HepG2 (cell line): ENCODE measurements around the gene RUSC1. TPM values are rescaled to one million over a fixed set of nuclear protein-coding genes. Genes with fewer than 3 reads are reported as not detected.

Experiments
- CSRNP1 ChIP-seq: sonication (generic); formaldehyde crosslinking; IDR thresholded peaks from 2 replicates; pipeline ENCODE4 v1.8.1; 2023; ENCODE audit warnings: mild to moderate bottlenecking, missing genetic modification reagents
- FOXA1 ChIP-seq, 2 experiments: fragments of 450-650 bp in 1 of 2; sonication (generic) in 1 of 2; formaldehyde crosslinking in 1 of 2; IDR thresholded peaks; 2 replicates each; pipeline versions ENCODE4 v1.4.0 to v1.6.1; 2016 to 2020; ENCODE audit warnings: missing genetic modification reagents in 1 of 2
- FOXC1 ChIP-seq: sonication (generic); formaldehyde crosslinking; IDR thresholded peaks from 2 replicates; pipeline ENCODE4 v1.8.0; 2022; ENCODE audit warnings: mild to moderate bottlenecking, missing genetic modification reagents, borderline replicate concordance
- HDAC6 ChIP-seq: fragments of 200-600 bp; sonication (generic); IDR thresholded peaks from 2 replicates; pipeline ENCODE4 v1.7.0; 2017; ENCODE audit warnings: mild to moderate bottlenecking, antibody characterized with exemption, low read length, low read depth
- ISL2 ChIP-seq: sonication (generic); formaldehyde crosslinking; IDR thresholded peaks from 2 replicates; pipeline ENCODE4 v1.5.0; 2020; ENCODE audit warnings: missing genetic modification reagents
- LCORL ChIP-seq, 2 experiments: fragments of 450-650 bp in 1 of 2; sonication (generic) in 1 of 2; formaldehyde crosslinking in 1 of 2; IDR thresholded peaks; 2 replicates each; pipeline versions ENCODE4 v1.5.0 to v1.6.1; 2017 to 2020; ENCODE audit warnings: antibody characterized with exemption in 1 of 2, missing genetic modification reagents in 1 of 2
- MEIS1 ChIP-seq: sonication (generic); formaldehyde crosslinking; IDR thresholded peaks from 2 replicates; pipeline ENCODE4 v1.9.0; 2021; ENCODE audit warnings: mild to moderate bottlenecking, missing genetic modification reagents, moderate library complexity, borderline replicate concordance
- NCOA2 ChIP-seq: sonication (generic); formaldehyde crosslinking; IDR thresholded peaks from 2 replicates; pipeline ENCODE4 v1.8.0; 2022; ENCODE audit warnings: inconsistent platforms
- RARG ChIP-seq: sonication (generic); formaldehyde crosslinking; IDR thresholded peaks from 2 replicates; pipeline ENCODE4 v1.4.0; 2020; ENCODE audit warnings: low read depth, mild to moderate bottlenecking, missing genetic modification reagents
- RBM22 ChIP-seq: fragments of 200-400 bp; formaldehyde crosslinking; optimal IDR thresholded peaks from 2 replicates; pipeline ENCODE3; 2017; ENCODE audit warnings: mild to moderate bottlenecking, low read length, moderate library complexity
- SMAD1 ChIP-seq: sonication (generic); formaldehyde crosslinking; IDR thresholded peaks from 2 replicates; pipeline ENCODE4 v1.4.0; 2020; ENCODE audit warnings: missing genetic modification reagents, low read depth, mild to moderate bottlenecking, borderline replicate concordance
- SP1 ChIP-seq, 2 experiments: fragments of 450-650 bp in 1 of 2; sonication (generic) in 1 of 2; formaldehyde crosslinking in 1 of 2; IDR thresholded peaks; 2 replicates each; pipeline versions ENCODE4 v1.4.0 to v1.6.1; 2016 to 2020; ENCODE audit warnings: missing genetic modification reagents in 1 of 2
- STAT6 ChIP-seq: sonication (generic); formaldehyde crosslinking; IDR thresholded peaks from 2 replicates; pipeline ENCODE4 v1.4.0; 2020; ENCODE audit warnings: missing genetic modification reagents, mild to moderate bottlenecking, borderline replicate concordance
- SUZ12 ChIP-seq: fragments of 150-350 bp; IDR thresholded peaks from 2 replicates; pipeline ENCODE4 v1.6.1; 2014; ENCODE audit warnings: low read depth, low read length
- TAF15 ChIP-seq: fragments of 200-400 bp; formaldehyde crosslinking; IDR thresholded peaks from one replicate; pipeline ENCODE4 v1.6.1; 2018; ENCODE audit warnings: mild to moderate bottlenecking, low read depth, low read length; ENCODE audit not compliant: poor library complexity, severe bottlenecking
- ZBTB37 ChIP-seq: sonication (generic); formaldehyde crosslinking; IDR thresholded peaks from 2 replicates; pipeline ENCODE4 v1.4.0; 2020; ENCODE audit warnings: mild to moderate bottlenecking, missing genetic modification reagents
- ZFP37 ChIP-seq: sonication (generic); formaldehyde crosslinking; IDR thresholded peaks from 2 replicates; pipeline ENCODE4 v1.4.0; 2020; ENCODE audit warnings: missing genetic modification reagents, borderline replicate concordance
- ZFP90 ChIP-seq: sonication (generic); formaldehyde crosslinking; IDR thresholded peaks from 2 replicates; pipeline ENCODE4 v1.8.0; 2022; ENCODE audit warnings: missing genetic modification reagents, mild to moderate bottlenecking, inconsistent platforms, borderline replicate concordance
- ZMYM3 ChIP-seq: sonication (generic); formaldehyde crosslinking; IDR thresholded peaks from 2 replicates; pipeline ENCODE4 v1.5.1; 2020; ENCODE audit warnings: mild to moderate bottlenecking, missing genetic modification reagents
- ZNF562 ChIP-seq: sonication (generic); formaldehyde crosslinking; IDR thresholded peaks from 2 replicates; pipeline ENCODE4 v1.8.0; 2022; ENCODE audit warnings: missing genetic modification reagents, borderline replicate concordance
- ZNF580 ChIP-seq: IDR thresholded peaks from 2 replicates; pipeline ENCODE4 v1.6.1; 2016; ENCODE audit warnings: low read depth, borderline replicate concordance
- ZNF672 ChIP-seq: sonication (generic); formaldehyde crosslinking; IDR thresholded peaks from 2 replicates; pipeline ENCODE4 v1.8.1; 2022; ENCODE audit warnings: missing genetic modification reagents
- ZNF839 ChIP-seq: sonication (generic); formaldehyde crosslinking; IDR thresholded peaks from 2 replicates; pipeline ENCODE4 v1.4.0; 2020; ENCODE audit warnings: missing genetic modification reagents, mild to moderate bottlenecking, borderline replicate concordance
- polyA plus RNA-seq, 8 experiments: library from polyadenylated mRNA; depleted of rRNA in 3 of 8; stranded (reverse) in 7 of 8; unstranded in 1 of 8; fragments of >200 nt; fragmentation: Illumina TruSeq in 4 of 8; extraction: Trizol in 4 of 8; gene quantifications; 2 replicates each; pipeline versions ENCODE4 v1.2.1 to v1.2.3, GENCODE V29; 2011 to 2016; ENCODE audit warnings: low read depth in 4 of 8, missing spikeins in 1 of 8, mixed read lengths in 1 of 8; ENCODE audit not compliant: insufficient read depth in 1 of 8
- total RNA-seq, 5 experiments: library from RNA; depleted of rRNA; stranded (reverse); fragments of >200 nt; fragmentation: Illumina TruSeq; extraction: Trizol; gene quantifications; 2 replicates each; pipeline ENCODE4 v1.2.3, GENCODE V29; 2016; ENCODE audit warnings: low read depth in 1 of 5

RUSC1 gene
- total and polyA plus RNA-seq, 2 of the 13 experiments (the other 11 are each of a cell fraction or from before 2014, with no cell fraction given): 18.7 to 20.4 TPM

- TF ChIP-seq RARG (CRISPR knock-in tag) (no peak), SMAD1 (CRISPR knock-in tag) (no peak), MEIS1 (CRISPR knock-in tag) (no peak), ZNF562 (CRISPR knock-in tag) (no peak), ZFP37 (CRISPR knock-in tag) (no peak), LCORL (IDR thresholded peaks at IDR 0.05) (no peak), LCORL (CRISPR knock-in tag; IDR thresholded peaks at IDR 0.05) (no peak), FOXA1 (IDR thresholded peaks at IDR 0.05) (no peak), FOXA1 (CRISPR knock-in tag; IDR thresholded peaks at IDR 0.05) (no peak), SP1 (IDR thresholded peaks at IDR 0.05) (no peak), SP1 (CRISPR knock-in tag; IDR thresholded peaks at IDR 0.05) (no peak), ZBTB37 (no peak), TAF15 (peak; percentile 85), ISL2 (CRISPR knock-in tag) (no peak), STAT6 (no peak), NCOA2 (CRISPR knock-in tag) (no peak), ZMYM3 (CRISPR knock-in tag) (no peak), ZNF580 (CRISPR knock-in tag) (no peak), FOXC1 (CRISPR knock-in tag) (no peak), HDAC6 (no peak), SUZ12 (no peak), CSRNP1 (CRISPR knock-in tag) (0 out of 2 replicates have a peak, but pooled peaks have one; percentile 25), ZFP90 (CRISPR knock-in tag) (no peak), RBM22 (peak; percentile 89), ZNF839 (CRISPR knock-in tag) (no peak), ZNF672 (CRISPR knock-in tag) (no peak)
Measured at GRCh38 chr1:155320661-155321617, at the start of gene RUSC1 (continued).
